GM12865 (cell line): Measurements from ENCODE around the gene CDRT15.

Experiments used
- DNase-seq: peaks from one replicate; pipeline ENCODE4 v3.0.0; 2010; ENCODE audit warnings: low read depth
- H3K4me3 ChIP-seq: 2 replicates; pipeline ENCODE4 v1.5.1; 2011; ENCODE audit warnings: mild to moderate bottlenecking, low read depth, low read length, control low read depth
- CTCF ChIP-seq: IDR thresholded peaks from 2 replicates; pipeline ENCODE4 v1.5.1; 2011; ENCODE audit warnings: low read length, control low read depth, low read depth, inconsistent platforms; ENCODE audit not compliant: insufficient read depth; ENCODE audit errors: missing control alignments

Gene CDRT15

DNA sequence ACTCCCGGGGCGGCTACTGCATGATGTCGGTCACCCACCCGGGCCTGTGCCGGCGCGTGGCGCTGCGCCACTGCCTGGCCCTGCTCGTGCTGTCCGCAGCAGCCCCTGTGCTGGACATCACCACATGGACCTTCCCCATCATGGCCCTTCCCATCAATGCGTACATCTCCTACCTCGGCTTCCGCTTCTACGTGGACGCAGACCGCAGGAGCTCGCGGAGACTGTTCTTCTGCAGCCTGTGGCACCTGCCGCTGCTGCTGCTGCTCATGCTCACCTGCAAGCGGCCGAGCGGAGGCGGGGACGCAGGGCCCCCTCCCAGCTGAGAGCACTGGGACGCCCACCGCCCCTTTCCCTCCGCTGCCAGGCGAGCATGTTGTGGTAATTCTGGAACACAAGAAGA lies 29.8 kb downstream of the CDRT15 start:
- TF ChIP-seq CTCF, result no peak
- H3K4me3 ChIP-seq, result no peak overlapping the region
- DNase-seq, result no peak

DNA sequence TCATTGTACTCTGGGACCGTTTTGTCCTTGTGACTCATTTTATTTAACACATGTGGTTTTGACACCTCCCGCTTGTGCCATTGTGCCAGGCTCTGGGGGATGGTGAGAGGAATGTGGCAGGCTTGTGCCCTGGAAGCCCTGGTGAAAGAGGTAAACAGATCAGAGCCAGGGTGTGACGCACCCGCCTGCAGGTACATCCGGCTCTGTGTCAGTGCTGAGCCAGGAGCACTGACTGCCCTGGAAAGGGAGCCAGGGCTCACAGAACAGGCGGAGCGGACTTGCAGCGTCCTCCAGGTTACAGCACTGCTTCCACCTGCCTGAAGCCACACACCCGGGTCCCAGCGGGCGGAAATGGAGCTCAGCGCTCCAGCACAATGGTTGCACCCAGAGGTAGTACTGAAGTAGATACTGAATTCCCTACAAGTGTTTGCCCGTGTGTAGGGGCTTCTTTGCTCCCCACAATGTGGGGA lies 30.6 kb downstream of the CDRT15 start:
- DNase-seq, result no peak
- no peak for TF ChIP-seq CTCF
- H3K4me3 ChIP-seq, result no peak overlapping the region

DNA sequence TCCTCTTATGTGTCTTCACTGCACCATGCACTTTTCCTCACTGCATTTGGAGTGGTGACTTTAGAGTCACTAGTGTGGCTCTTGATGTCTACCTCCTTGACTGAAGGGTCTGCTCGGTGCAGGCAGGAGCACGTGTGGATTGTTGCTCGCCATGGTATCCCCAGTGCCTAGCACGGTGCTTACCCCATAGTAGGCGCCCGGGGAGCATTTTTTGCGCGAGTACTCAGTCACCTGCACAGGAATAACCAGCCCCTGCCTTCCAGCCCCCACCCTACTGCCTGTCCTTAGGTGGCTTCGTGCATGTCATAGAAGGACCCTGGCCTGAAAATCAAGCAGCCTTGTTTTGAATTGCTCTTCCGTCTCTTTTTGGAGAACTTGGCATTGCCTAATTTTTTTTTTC lies 31.3 kb downstream of the CDRT15 start:
- no peak for TF ChIP-seq CTCF
- DNase-seq, result no peak
- no peak overlapping the region for H3K4me3 ChIP-seq

DNA sequence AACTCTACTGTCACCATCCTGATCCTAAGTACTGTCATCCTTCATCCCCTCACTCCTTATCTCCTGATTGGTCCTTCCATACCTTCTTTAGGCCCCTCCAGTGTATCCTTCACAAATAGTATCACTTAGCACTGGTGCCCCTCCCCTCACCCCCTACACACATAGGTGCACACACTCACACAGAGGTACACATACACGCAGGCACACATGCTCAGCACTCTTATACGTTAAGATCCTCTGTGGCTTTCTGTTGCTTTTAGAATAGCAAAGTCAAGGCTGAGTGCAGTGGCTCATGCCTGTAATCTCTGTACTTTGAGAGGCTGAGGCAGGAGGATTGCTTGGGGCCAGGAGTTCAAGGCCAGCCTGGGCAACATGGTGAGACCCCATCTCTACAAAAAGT lies 32.1 kb downstream of the CDRT15 start:
- no peak for TF ChIP-seq CTCF
- H3K4me3 ChIP-seq, result no peak overlapping the region
- DNase-seq, result no peak

DNA sequence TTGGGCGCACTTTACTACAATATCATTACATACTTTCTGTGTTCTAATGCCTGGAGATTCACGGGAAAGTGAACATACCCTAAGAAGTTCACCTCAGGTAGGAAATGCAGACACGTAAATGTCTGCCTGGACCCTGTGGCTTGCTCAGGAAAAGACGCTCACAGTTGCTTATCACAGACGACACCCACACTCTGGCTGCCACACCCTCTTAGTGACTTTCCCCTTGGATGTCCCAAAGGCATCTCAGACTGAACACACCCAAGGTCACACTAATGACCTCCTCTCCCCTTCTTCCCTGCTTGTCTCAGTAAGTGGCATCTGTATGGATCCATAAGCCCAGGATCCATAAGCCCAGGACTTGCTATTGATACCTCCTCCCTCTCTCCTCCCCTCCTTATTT lies 32.6 kb downstream of the CDRT15 start:
- H3K4me3 ChIP-seq, result no peak overlapping the region
- no peak for TF ChIP-seq CTCF
- no peak for DNase-seq

- no peak for DNase-seq
- no peak overlapping the region for H3K4me3 ChIP-seq
- peak; percentile 4 for TF ChIP-seq CTCF
Observed at GRCh38 chr17:14203388-14203787, 33.3 kb downstream of the CDRT15 start.

DNA sequence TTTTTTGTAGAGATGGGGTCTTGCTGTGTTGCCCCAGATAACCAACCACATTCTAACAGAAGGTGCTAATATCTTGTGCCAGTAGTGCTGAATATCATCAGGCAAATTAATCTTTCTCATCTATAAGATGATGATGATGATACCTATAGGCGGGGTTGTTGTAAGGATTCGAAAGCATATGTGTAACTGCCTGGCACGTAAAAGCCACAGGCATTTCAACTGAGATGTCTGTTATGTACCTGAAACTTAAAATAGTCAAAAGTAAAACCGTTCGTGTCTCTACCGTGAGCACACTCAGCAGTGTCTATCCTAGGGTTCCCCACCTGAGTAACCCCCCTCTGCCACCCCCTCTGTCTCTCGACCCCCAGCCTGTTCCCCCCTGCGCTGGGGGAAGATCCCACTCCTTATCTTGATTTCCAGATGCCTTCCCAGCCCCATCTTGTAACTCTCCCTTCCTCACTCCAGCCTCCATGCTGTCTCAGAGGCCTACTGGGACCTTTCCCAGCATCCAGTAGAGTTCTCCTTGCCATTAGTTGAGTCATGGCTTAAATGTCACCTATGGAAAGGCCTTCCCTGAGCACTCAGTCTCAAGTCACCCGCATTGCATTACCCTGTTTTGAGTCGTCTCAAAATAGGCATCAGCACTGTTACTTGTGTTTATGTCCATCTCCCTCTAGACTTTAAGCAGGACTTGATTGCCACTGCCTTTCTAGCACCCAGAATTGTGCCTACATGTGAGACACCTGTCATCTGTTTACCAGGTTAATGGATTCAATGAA lies 34.1 kb downstream of the CDRT15 start:
- no peak for DNase-seq
- H3K4me3 ChIP-seq, result no peak overlapping the region
- TF ChIP-seq CTCF, result no peak
